ENCODE measurements around the gene KCNK17.

DNA sequence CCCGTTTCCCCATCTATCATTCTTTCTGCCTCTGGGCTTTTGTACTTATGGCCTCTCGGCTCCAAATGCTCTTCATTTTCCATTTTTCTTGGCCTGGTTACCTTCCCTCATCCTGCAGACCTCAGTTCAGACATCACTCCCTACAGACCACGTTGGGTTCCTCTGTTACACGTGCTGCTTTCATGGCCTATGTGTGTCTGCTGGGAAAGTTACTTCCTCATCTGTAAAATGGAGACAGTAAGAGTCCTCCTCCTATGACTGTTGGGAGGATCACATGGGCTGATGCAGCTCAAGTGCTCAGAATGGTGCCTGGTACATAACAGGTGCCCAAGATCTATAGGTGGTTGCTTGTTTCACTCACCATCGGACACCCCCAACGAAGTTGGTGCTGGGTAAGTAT lies 13.5 kb downstream of the KCNK17 start:
- TF ChIP-seq POLR2AphosphoS5 (IDR thresholded peaks at IDR 0.05): no peak
- TF ChIP-seq EP300 (IDR thresholded peaks at IDR 0.05): no peak

Data from upper lobe of left lung (tissue), 4 donors.